Activated naive CD4-positive, alpha-beta T cell treated with anti-CD3 and anti-CD28 coated beads, Interleukin-2, amount 50 U/mL, for 24 hours (primary cell): ENCODE measurements around the gene SLMAP.
A peak's percentile ranks its signal among the peaks of the same experiment; 100 is the strongest.

Experiments used
- H3K27ac Mint-ChIP-seq: one replicate; pipeline ENCODE4 v1.8.0; 2021; ENCODE audit warnings: mild to moderate bottlenecking, mixed read lengths
- H3K27me3 Mint-ChIP-seq: one replicate; pipeline ENCODE4 v1.8.0; 2021; ENCODE audit warnings: mixed read lengths
- H3K36me3 Mint-ChIP-seq: one replicate; pipeline ENCODE4 v1.8.0; 2021; ENCODE audit warnings: mixed read lengths
- H3K4me1 Mint-ChIP-seq: one replicate; pipeline ENCODE4 v1.8.0; 2021; ENCODE audit warnings: mixed read lengths
- H3K4me3 Mint-ChIP-seq: one replicate; pipeline ENCODE4 v1.8.0; 2021; ENCODE audit warnings: mild to moderate bottlenecking, mixed read lengths
- H3K9me3 Mint-ChIP-seq: one replicate; pipeline ENCODE4 v1.8.0; 2021; ENCODE audit warnings: mixed read lengths

SLMAP gene

DNA sequence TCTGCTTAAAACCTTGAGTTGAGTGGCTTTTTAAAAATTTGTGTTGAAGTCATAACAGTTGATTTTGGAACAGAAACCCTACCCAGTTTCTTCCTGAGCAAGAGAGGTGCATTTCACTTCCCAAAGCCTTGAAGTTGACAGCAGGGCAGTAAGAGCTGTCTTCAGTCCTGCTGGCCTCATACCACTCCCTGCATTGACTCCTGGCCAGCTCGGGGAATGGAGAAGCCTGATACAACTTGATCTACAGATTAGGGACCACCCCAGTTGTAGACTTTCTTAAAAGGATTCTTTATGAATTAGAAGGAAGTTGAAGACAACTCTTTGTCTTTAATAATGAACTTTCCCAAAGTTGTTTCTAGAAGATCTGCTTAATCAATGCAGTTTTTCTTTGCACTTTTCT, 161.5 kb downstream of the SLMAP start:
- Mint-ChIP-seq H3K9me3 (no peaks in the 10 kb centered on the region), H3K27ac (peak overlapping the region; percentile 8), H3K27me3 (no peaks in the 10 kb centered on the region), H3K4me1 (no peaks in the 10 kb centered on the region), H3K4me3 (no peak overlapping the region), H3K36me3 (peaks cover 31% of the 10 kb centered on the region)

- no peaks in the 10 kb centered on the region for H3K4me1 Mint-ChIP-seq
- no peak overlapping the region for H3K27ac Mint-ChIP-seq
- H3K27me3 Mint-ChIP-seq = no peaks in the 10 kb centered on the region
- no peak overlapping the region for H3K4me3 Mint-ChIP-seq
- no peaks in the 10 kb centered on the region for H3K9me3 Mint-ChIP-seq
- H3K36me3 Mint-ChIP-seq = peaks cover 36% of the 10 kb centered on the region
Observed at GRCh38 chr3:57918123-57918837, 162.2 kb downstream of the SLMAP start.

DNA sequence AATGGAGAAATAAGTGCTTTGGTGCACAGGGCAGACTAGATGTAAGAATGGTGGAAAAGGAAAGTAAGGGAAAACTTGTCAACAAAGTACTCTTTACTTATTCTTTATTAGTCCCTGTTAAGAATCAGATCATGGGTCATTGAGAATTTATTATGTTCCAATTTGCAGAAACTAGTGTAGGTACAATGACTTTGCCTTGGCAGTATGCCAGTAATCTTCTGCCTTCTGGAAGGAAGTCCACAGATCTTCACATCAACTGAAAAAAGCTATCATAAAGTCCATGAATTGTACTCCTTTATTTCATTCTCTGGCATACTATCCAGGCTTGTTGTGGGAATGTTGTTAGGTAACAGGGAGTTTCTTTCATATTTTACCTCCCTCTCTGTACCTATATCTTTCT, 163.9 kb downstream of the SLMAP start:
- Mint-ChIP-seq H3K4me1 (no peaks in the 10 kb centered on the region), H3K36me3 (peaks cover 39% of the 10 kb centered on the region), H3K4me3 (no peak overlapping the region), H3K27me3 (no peaks in the 10 kb centered on the region), H3K27ac (no peak overlapping the region), H3K9me3 (no peaks in the 10 kb centered on the region)

DNA sequence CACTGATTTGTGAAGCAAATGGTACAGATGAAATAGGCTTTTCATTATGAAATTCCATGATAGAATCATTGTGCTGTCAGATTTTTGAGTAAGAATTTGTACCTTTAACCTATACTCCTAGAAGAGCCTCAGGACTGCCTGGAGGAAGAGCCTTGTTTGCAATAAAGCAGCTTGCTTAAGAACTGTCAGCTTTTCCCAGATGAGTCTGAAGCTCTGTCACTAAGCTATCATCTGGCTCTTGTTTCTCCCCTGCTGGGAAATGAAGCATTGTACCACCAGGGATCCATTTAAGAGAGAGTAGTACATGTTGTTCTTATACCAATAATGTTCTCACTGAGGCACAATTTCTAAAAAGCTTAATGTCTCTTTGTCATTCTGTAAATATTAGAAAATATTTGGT, 167.0 kb downstream of the SLMAP start:
- H3K9me3 Mint-ChIP-seq = no peaks in the 10 kb centered on the region
- H3K36me3 Mint-ChIP-seq = peaks cover 29% of the 10 kb centered on the region
- H3K4me3 Mint-ChIP-seq = no peak overlapping the region
- H3K4me1 Mint-ChIP-seq = no peaks in the 10 kb centered on the region
- no peak overlapping the region for H3K27ac Mint-ChIP-seq
- no peaks in the 10 kb centered on the region for H3K27me3 Mint-ChIP-seq

- Mint-ChIP-seq H3K9me3 (no peaks in the 10 kb centered on the region), H3K27ac (no peak overlapping the region), H3K36me3 (peaks cover 24% of the 10 kb centered on the region)
Observed at GRCh38 chr3:57923752-57924151, 167.6 kb downstream of the SLMAP start.

GRCh38 chr3:57927166-57927565, 171.1 kb downstream of the SLMAP start:
- Mint-ChIP-seq H3K4me3 (no peak overlapping the region), H3K27ac (no peak overlapping the region)

More at GRCh38 chr3:57923752-57924151, 167.6 kb downstream of the SLMAP start:
- Mint-ChIP-seq H3K4me1 (no peaks in the 10 kb centered on the region), H3K27me3 (no peaks in the 10 kb centered on the region), H3K4me3 (no peak overlapping the region)

GRCh38 chr3:57927916-57928315, 171.8 kb downstream of the SLMAP start:
- Mint-ChIP-seq H3K27ac (no peak overlapping the region), H3K4me3 (no peak overlapping the region), H3K9me3 (no peaks in the 10 kb centered on the region), H3K36me3 (peaks cover 26% of the 10 kb centered on the region), H3K4me1 (no peaks in the 10 kb centered on the region), H3K27me3 (no peaks in the 10 kb centered on the region)

More at GRCh38 chr3:57927166-57927565, 171.1 kb downstream of the SLMAP start:
- Mint-ChIP-seq H3K27me3 (no peaks in the 10 kb centered on the region), H3K4me1 (no peaks in the 10 kb centered on the region), H3K36me3 (peaks cover 26% of the 10 kb centered on the region), H3K9me3 (no peaks in the 10 kb centered on the region)

GRCh38 chr3:57928511-57928910, 172.4 kb downstream of the SLMAP start:
- Mint-ChIP-seq H3K27ac (no peak overlapping the region), H3K4me3 (no peak overlapping the region), H3K4me1 (no peaks in the 10 kb centered on the region), H3K36me3 (peaks cover 22% of the 10 kb centered on the region), H3K9me3 (no peaks in the 10 kb centered on the region), H3K27me3 (no peaks in the 10 kb centered on the region)

- H3K27ac Mint-ChIP-seq = no peak overlapping the region
- no peaks in the 10 kb centered on the region for H3K4me1 Mint-ChIP-seq
- H3K4me3 Mint-ChIP-seq = no peak overlapping the region
- peaks cover 18% of the 10 kb centered on the region for H3K36me3 Mint-ChIP-seq
- H3K9me3 Mint-ChIP-seq = no peaks in the 10 kb centered on the region
- no peaks in the 10 kb centered on the region for H3K27me3 Mint-ChIP-seq
Observed at GRCh38 chr3:57929988-57930387, 173.9 kb downstream of the SLMAP start.

- H3K36me3 Mint-ChIP-seq = peaks cover 7% of the 10 kb centered on the region
- H3K27me3 Mint-ChIP-seq = no peaks in the 10 kb centered on the region
- no peak overlapping the region for H3K4me3 Mint-ChIP-seq
- H3K27ac Mint-ChIP-seq = no peak overlapping the region
- H3K4me1 Mint-ChIP-seq = no peaks in the 10 kb centered on the region
- no peaks in the 10 kb centered on the region for H3K9me3 Mint-ChIP-seq
Observed at GRCh38 chr3:57933602-57934001, 177.5 kb downstream of the SLMAP start.

GRCh38 chr3:57934373-57934772, 178.3 kb downstream of the SLMAP start:
- H3K36me3 Mint-ChIP-seq = peaks cover 7% of the 10 kb centered on the region
- H3K27me3 Mint-ChIP-seq = no peaks in the 10 kb centered on the region
- no peak overlapping the region for H3K27ac Mint-ChIP-seq
- no peak overlapping the region for H3K4me3 Mint-ChIP-seq
- no peaks in the 10 kb centered on the region for H3K4me1 Mint-ChIP-seq
- no peaks in the 10 kb centered on the region for H3K9me3 Mint-ChIP-seq

GRCh38 chr3:57935539-57935938, 179.4 kb downstream of the SLMAP start:
- no peaks in the 10 kb centered on the region for H3K4me1 Mint-ChIP-seq
- H3K36me3 Mint-ChIP-seq = peaks cover 9% of the 10 kb centered on the region
- no peak overlapping the region for H3K27ac Mint-ChIP-seq
- no peaks in the 10 kb centered on the region for H3K27me3 Mint-ChIP-seq
- no peaks in the 10 kb centered on the region for H3K9me3 Mint-ChIP-seq
- H3K4me3 Mint-ChIP-seq = no peak overlapping the region

- Mint-ChIP-seq H3K27ac (no peak overlapping the region), H3K9me3 (peaks cover 7% of the 10 kb centered on the region)
Observed at GRCh38 chr3:57937092-57937491, 181.0 kb downstream of the SLMAP start.

GRCh38 chr3:57939775-57940174, 183.7 kb downstream of the SLMAP start:
- Mint-ChIP-seq H3K9me3 (peaks cover 7% of the 10 kb centered on the region), H3K27ac (peak overlapping the region; percentile 23), H3K36me3 (peaks cover 2% of the 10 kb centered on the region), H3K27me3 (no peaks in the 10 kb centered on the region), H3K4me3 (no peak overlapping the region), H3K4me1 (no peaks in the 10 kb centered on the region)

More at GRCh38 chr3:57937092-57937491, 181.0 kb downstream of the SLMAP start:
- no peaks in the 10 kb centered on the region for H3K27me3 Mint-ChIP-seq
- H3K4me3 Mint-ChIP-seq = no peak overlapping the region
- H3K36me3 Mint-ChIP-seq = peaks cover 6% of the 10 kb centered on the region
- H3K4me1 Mint-ChIP-seq = no peaks in the 10 kb centered on the region

DNA sequence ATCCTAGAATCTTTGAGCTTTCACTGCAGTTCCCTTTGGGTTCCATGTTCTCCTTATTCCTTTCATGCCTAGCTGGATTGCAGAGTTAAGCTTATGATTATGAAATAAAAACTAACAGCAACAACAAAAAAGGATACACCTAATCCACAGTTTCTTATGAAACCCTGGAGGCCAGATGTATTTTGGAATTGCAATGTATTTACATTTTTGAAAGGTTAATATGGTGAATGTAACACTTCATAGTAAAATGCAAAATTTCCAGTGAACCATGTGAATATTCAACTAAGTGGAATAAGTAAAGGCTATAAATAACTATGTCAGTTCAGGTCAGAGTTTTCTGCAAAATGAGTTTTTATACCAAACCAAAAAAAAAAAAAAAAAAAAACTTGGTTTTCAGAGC, 186.3 kb downstream of the SLMAP start:
- no peak overlapping the region for H3K27ac Mint-ChIP-seq
- H3K36me3 Mint-ChIP-seq = peaks cover 2% of the 10 kb centered on the region
- peaks cover 7% of the 10 kb centered on the region for H3K9me3 Mint-ChIP-seq
- no peak overlapping the region for H3K4me3 Mint-ChIP-seq
- no peaks in the 10 kb centered on the region for H3K4me1 Mint-ChIP-seq
- H3K27me3 Mint-ChIP-seq = no peaks in the 10 kb centered on the region

DNA sequence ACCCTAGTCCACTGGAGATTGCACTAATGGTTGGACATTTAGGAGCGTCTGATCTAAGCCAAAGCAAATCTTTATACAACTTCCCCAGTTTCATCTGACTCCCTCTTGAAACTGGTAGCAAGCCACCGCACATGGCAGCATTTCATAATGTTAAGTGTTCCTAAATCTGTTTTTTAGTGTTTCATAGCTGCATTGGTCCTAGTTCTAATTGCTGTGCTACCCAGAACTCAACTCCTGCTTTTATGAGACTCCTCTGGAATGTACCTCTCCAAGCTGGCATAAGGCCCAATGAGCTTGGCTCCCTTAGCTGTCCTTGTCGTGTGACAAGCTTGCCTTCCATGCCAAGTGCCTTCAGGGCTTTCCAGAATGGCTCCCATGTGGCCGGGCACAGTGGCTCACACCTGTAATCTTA, 186.8 kb downstream of the SLMAP start:
- Mint-ChIP-seq H3K4me1 (no peaks in the 10 kb centered on the region), H3K9me3 (peaks cover 7% of the 10 kb centered on the region), H3K27ac (no peak overlapping the region), H3K36me3 (peaks cover 2% of the 10 kb centered on the region), H3K4me3 (no peak overlapping the region), H3K27me3 (no peaks in the 10 kb centered on the region)
